HepG2 (cell line): ENCODE results near the gene FGF21. TPM values are rescaled to one million over a fixed set of nuclear protein-coding genes. Genes with fewer than 3 reads are reported as not detected.
A peak's percentile ranks its signal among the peaks of the same experiment; 100 is the strongest.

Experiments used
- ATF1 ChIP-seq: IDR thresholded peaks from 2 replicates; pipeline ENCODE4 v1.6.1; 2016; ENCODE audit warnings: mild to moderate bottlenecking, control low read depth
- CHD4 ChIP-seq: fragments of 200-600 bp; sonication (generic); IDR thresholded peaks from 2 replicates; pipeline ENCODE4 v1.7.0; 2017; ENCODE audit warnings: mild to moderate bottlenecking, low read length, borderline replicate concordance
- ERF ChIP-seq: IDR thresholded peaks from 2 replicates; pipeline ENCODE4 v1.6.1; 2018; ENCODE audit warnings: missing biosample characterization, missing genetic modification reagents
- HNF4G ChIP-seq, 2 experiments: sonication (generic) in 1 of 2; formaldehyde crosslinking in 1 of 2; IDR thresholded peaks; 2 replicates each; pipeline versions ENCODE4 v1.4.0 to v1.6.1; 2011 to 2020; ENCODE audit warnings: borderline replicate concordance in 2 of 2, low read depth in 2 of 2, mild to moderate bottlenecking in 2 of 2, low read length in 1 of 2, missing genetic modification reagents in 1 of 2, moderate library complexity in 1 of 2
- IKZF1 ChIP-seq: fragments of 450-650 bp; IDR thresholded peaks from 2 replicates; pipeline ENCODE4 v1.7.1; 2016
- IRX3 ChIP-seq: sonication (generic); formaldehyde crosslinking; IDR thresholded peaks from 2 replicates; pipeline ENCODE4 v1.8.1; 2023; ENCODE audit warnings: mild to moderate bottlenecking, low read depth, missing genetic modification reagents, borderline replicate concordance
- KDM5A ChIP-seq: fragments of 200-600 bp; sonication (generic); IDR thresholded peaks from 2 replicates; pipeline ENCODE4 v1.7.0; 2018; ENCODE audit warnings: antibody characterized with exemption, mild to moderate bottlenecking, low read length, borderline replicate concordance
- KDM5B ChIP-seq: sonication (generic); formaldehyde crosslinking; IDR thresholded peaks from 2 replicates; pipeline ENCODE4 v1.4.0; 2020; ENCODE audit warnings: missing genetic modification reagents, mild to moderate bottlenecking, borderline replicate concordance
- MTA1 ChIP-seq: sonication (generic); formaldehyde crosslinking; IDR thresholded peaks from 2 replicates; pipeline ENCODE4 v1.4.0; 2020; ENCODE audit warnings: missing genetic modification reagents, mild to moderate bottlenecking, borderline replicate concordance
- NR2F1 ChIP-seq, 2 experiments: fragments of 450-650 bp in 1 of 2; formaldehyde crosslinking in 1 of 2; IDR thresholded peaks; 2 replicates each; pipeline versions ENCODE4 v1.5.0 to v1.6.1; 2016 to 2020; ENCODE audit warnings: mild to moderate bottlenecking in 1 of 2, missing compliant biosample characterization in 1 of 2, missing genetic modification reagents in 1 of 2, moderate library complexity in 1 of 2
- NR2F2 ChIP-seq: IDR thresholded peaks from 2 replicates; pipeline ENCODE4 v1.6.1; 2012; ENCODE audit warnings: low read depth, inconsistent platforms, borderline replicate concordance
- SNAI1 ChIP-seq: sonication (generic); formaldehyde crosslinking; IDR thresholded peaks from 2 replicates; pipeline ENCODE4 v1.5.0; 2020; ENCODE audit warnings: mild to moderate bottlenecking, missing genetic modification reagents, borderline replicate concordance
- SP1 ChIP-seq, 2 experiments: fragments of 450-650 bp in 1 of 2; sonication (generic) in 1 of 2; formaldehyde crosslinking in 1 of 2; IDR thresholded peaks; 2 replicates each; pipeline versions ENCODE4 v1.4.0 to v1.6.1; 2016 to 2020; ENCODE audit warnings: missing genetic modification reagents in 1 of 2
- ZBTB42 ChIP-seq: sonication (generic); formaldehyde crosslinking; IDR thresholded peaks from 2 replicates; pipeline ENCODE4 v1.5.0; 2020; ENCODE audit warnings: mild to moderate bottlenecking, missing genetic modification reagents
- ZFAT ChIP-seq: sonication (generic); formaldehyde crosslinking; conservative IDR thresholded peaks from 2 replicates; pipeline ENCODE4 v1.8.1; 2023; ENCODE audit warnings: missing genetic modification reagents, inconsistent platforms
- ZFY ChIP-seq: sonication (generic); formaldehyde crosslinking; IDR thresholded peaks from 2 replicates; pipeline ENCODE4 v1.4.0; 2020; ENCODE audit warnings: missing genetic modification reagents
- ZFYVE20 ChIP-seq: sonication (generic); formaldehyde crosslinking; IDR thresholded peaks from 2 replicates; pipeline ENCODE4 v1.8.0; 2023; ENCODE audit warnings: low read depth, mild to moderate bottlenecking, moderate library complexity, missing genetic modification reagents, borderline replicate concordance
- ZNF138 ChIP-seq: sonication (generic); formaldehyde crosslinking; IDR thresholded peaks from 2 replicates; pipeline ENCODE4 v1.5.0; 2020; ENCODE audit warnings: mild to moderate bottlenecking, low read depth, missing genetic modification reagents
- ZNF205 ChIP-seq: IDR thresholded peaks from 2 replicates; pipeline ENCODE4 v1.6.1; 2018; ENCODE audit warnings: missing biosample characterization, missing genetic modification reagents
- ZNF263 ChIP-seq: sonication (generic); formaldehyde crosslinking; IDR thresholded peaks from 2 replicates; pipeline ENCODE4 v1.4.0; 2020; ENCODE audit warnings: missing genetic modification reagents
- ZNF33A ChIP-seq: sonication (generic); formaldehyde crosslinking; IDR thresholded peaks from 2 replicates; pipeline ENCODE4 v1.5.1; 2020; ENCODE audit warnings: missing genetic modification reagents, mild to moderate bottlenecking, moderate library complexity, borderline replicate concordance
- ZNF572 ChIP-seq: sonication (generic); formaldehyde crosslinking; IDR thresholded peaks from 2 replicates; pipeline ENCODE4 v1.5.1; 2020; ENCODE audit warnings: mild to moderate bottlenecking, missing genetic modification reagents
- ZNF598 ChIP-seq: sonication (generic); formaldehyde crosslinking; IDR thresholded peaks from 2 replicates; pipeline ENCODE4 v1.5.1; 2020; ENCODE audit warnings: mild to moderate bottlenecking, missing genetic modification reagents, borderline replicate concordance
- ZNF607 ChIP-seq: sonication (generic); formaldehyde crosslinking; IDR thresholded peaks from 2 replicates; pipeline ENCODE4 v1.5.1; 2020; ENCODE audit warnings: missing genetic modification reagents, mild to moderate bottlenecking, borderline replicate concordance
- ZNF670 ChIP-seq: sonication (generic); formaldehyde crosslinking; IDR thresholded peaks from 2 replicates; pipeline ENCODE4 v1.8.0; 2022; ENCODE audit warnings: mild to moderate bottlenecking, missing genetic modification reagents, borderline replicate concordance
- ZNF83 ChIP-seq: sonication (generic); formaldehyde crosslinking; IDR thresholded peaks from 2 replicates; pipeline ENCODE4 v1.4.0; 2020; ENCODE audit warnings: missing genetic modification reagents, mild to moderate bottlenecking, borderline replicate concordance
- ZNF891 ChIP-seq: sonication (generic); formaldehyde crosslinking; IDR thresholded peaks from 2 replicates; pipeline ENCODE4 v1.5.0; 2020; ENCODE audit warnings: mild to moderate bottlenecking, missing genetic modification reagents
- polyA plus RNA-seq, 8 experiments: library from polyadenylated mRNA; depleted of rRNA in 3 of 8; stranded (reverse) in 7 of 8; unstranded in 1 of 8; fragments of >200 nt; fragmentation: Illumina TruSeq in 4 of 8; extraction: Trizol in 4 of 8; gene quantifications; 2 replicates each; pipeline versions ENCODE4 v1.2.1 to v1.2.3, GENCODE V29; 2011 to 2016; ENCODE audit warnings: low read depth in 4 of 8, missing spikeins in 1 of 8, mixed read lengths in 1 of 8; ENCODE audit not compliant: insufficient read depth in 1 of 8
- total RNA-seq, 5 experiments: library from RNA; depleted of rRNA; stranded (reverse); fragments of >200 nt; fragmentation: Illumina TruSeq; extraction: Trizol; gene quantifications; 2 replicates each; pipeline ENCODE4 v1.2.3, GENCODE V29; 2016; ENCODE audit warnings: low read depth in 1 of 5
- TF ChIP-seq, protein P1 (sequence below): sonication (generic); formaldehyde crosslinking; IDR thresholded peaks from 2 replicates; pipeline ENCODE4 v1.5.0; 2020; ENCODE audit warnings: mild to moderate bottlenecking, missing genetic modification reagents, moderate library complexity
- TF ChIP-seq, protein P2 (sequence below): IDR thresholded peaks from 2 replicates; pipeline ENCODE4 v1.6.1; 2012; ENCODE audit warnings: inconsistent platforms

FGF21 gene
- total and polyA plus RNA-seq, 2 of the 13 experiments (the other 11 are each of a cell fraction or from before 2014, with no cell fraction given): 0.17 TPM; not detected in 1

DNA sequence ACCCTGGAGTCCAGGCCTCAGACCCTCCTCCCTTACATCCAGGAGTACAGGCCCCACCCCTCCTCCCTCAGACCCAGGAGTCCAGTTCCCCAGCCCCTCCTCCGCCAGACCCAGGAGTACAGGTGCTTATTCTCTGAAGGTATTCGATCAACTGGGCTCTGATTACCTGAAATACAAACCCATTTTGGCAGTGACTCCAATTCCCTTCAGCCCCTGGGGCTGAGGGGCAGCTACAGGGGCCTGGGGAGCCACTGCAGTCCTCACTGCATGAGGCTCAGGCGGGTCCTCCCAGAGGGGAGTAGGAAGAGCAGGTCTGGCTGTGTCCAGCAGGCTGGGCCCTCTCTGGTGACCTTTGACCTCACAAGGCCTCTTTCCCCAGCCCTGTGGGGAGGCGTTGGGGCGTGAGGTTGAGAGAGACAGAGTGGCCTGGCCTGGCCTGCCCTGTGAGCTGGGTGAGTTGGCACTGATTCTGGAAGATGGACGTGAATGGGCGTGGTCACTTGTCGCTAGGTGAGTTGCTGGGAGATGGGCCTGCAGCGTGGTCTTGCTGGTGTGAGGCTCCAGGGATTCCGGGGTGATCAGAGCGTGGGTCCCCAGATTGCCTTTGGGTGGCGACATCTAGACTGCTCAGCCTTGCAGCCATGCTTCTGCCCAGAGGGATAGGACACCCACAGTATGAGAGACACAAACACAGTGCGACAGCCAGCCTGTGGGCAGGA lies 52.4 kb downstream of the FGF21 start (continued):
- TF ChIP-seq ZNF598: no peak
- peak; percentile 73 to 79 for TF ChIP-seq NR2F1 (CRISPR knock-in tag; IDR thresholded peaks at IDR 0.05)
- TF ChIP-seq HNF4G (IDR thresholded peaks at IDR 0.05; ENCODE audit: borderline replicate concordance, low read depth, low read length): peak; percentile 18; the same call in 1 of the 2 replicates
- 0 out of 2 replicates have a peak, but pooled peaks have one; percentile 12 for TF ChIP-seq HNF4G (CRISPR knock-in tag; IDR thresholded peaks at IDR 0.05; ENCODE audit: borderline replicate concordance, low read depth)
- no peak; the same call in 1 of the 2 replicates for TF ChIP-seq ZNF891
- TF ChIP-seq ZNF205 (CRISPR knock-in tag): no peak
- TF ChIP-seq ZFYVE20 (CRISPR knock-in tag): 0 out of 2 replicates have a peak, but pooled peaks have one; percentile 19
- TF ChIP-seq CHD4: no peak
- TF ChIP-seq ZFAT (CRISPR knock-in tag): no peak
- TF ChIP-seq ZBTB42 (CRISPR knock-in tag): peak; percentile 59
- TF ChIP-seq ZNF33A (CRISPR knock-in tag): 0 out of 2 replicates have a peak, but pooled peaks have one; percentile 81
- peak; percentile 63 for TF ChIP-seq KDM5B (CRISPR knock-in tag)
- TF ChIP-seq ZNF572: peak; percentile 71; the same call in 1 of the 2 replicates
- TF ChIP-seq ATF1 (CRISPR knock-in tag): no peak
- TF ChIP-seq ZNF83 (CRISPR knock-in tag): no peak
- TF ChIP-seq, protein P1, sequence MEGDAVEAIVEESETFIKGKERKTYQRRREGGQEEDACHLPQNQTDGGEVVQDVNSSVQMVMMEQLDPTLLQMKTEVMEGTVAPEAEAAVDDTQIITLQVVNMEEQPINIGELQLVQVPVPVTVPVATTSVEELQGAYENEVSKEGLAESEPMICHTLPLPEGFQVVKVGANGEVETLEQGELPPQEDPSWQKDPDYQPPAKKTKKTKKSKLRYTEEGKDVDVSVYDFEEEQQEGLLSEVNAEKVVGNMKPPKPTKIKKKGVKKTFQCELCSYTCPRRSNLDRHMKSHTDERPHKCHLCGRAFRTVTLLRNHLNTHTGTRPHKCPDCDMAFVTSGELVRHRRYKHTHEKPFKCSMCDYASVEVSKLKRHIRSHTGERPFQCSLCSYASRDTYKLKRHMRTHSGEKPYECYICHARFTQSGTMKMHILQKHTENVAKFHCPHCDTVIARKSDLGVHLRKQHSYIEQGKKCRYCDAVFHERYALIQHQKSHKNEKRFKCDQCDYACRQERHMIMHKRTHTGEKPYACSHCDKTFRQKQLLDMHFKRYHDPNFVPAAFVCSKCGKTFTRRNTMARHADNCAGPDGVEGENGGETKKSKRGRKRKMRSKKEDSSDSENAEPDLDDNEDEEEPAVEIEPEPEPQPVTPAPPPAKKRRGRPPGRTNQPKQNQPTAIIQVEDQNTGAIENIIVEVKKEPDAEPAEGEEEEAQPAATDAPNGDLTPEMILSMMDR (CRISPR knock-in tag): peak; percentile 56; the same call in 1 of the 2 replicates
- TF ChIP-seq IRX3 (CRISPR knock-in tag): no peak
- peak; percentile 10; the same call in 1 of the 2 replicates for TF ChIP-seq ERF (CRISPR knock-in tag)
- peak; percentile 48; the same call in 1 of the 2 replicates for TF ChIP-seq ZNF607 (CRISPR knock-in tag)
- TF ChIP-seq ZNF263: no peak; the same call in none of the 2 replicates
- TF ChIP-seq, protein P2, sequence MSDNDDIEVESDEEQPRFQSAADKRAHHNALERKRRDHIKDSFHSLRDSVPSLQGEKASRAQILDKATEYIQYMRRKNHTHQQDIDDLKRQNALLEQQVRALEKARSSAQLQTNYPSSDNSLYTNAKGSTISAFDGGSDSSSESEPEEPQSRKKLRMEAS: peak; percentile 19; the same call in 1 of the 2 replicates
- peak; percentile 92 for TF ChIP-seq ZNF670 (CRISPR knock-in tag)
- 0 out of 2 replicates have a peak, but pooled peaks have one; percentile 9 for TF ChIP-seq MTA1 (CRISPR knock-in tag)
- TF ChIP-seq IKZF1: no peak
- 0 out of 2 replicates have a peak, but pooled peaks have one; percentile 60 for TF ChIP-seq KDM5A
- TF ChIP-seq SP1 (IDR thresholded peaks at IDR 0.05): no peak
- TF ChIP-seq SP1 (CRISPR knock-in tag; IDR thresholded peaks at IDR 0.05): 0 out of 2 replicates have a peak, but pooled peaks have one; percentile 31
- TF ChIP-seq ZNF138 (CRISPR knock-in tag): no peak
- peak; percentile 49; the same call in 1 of the 2 replicates for TF ChIP-seq NR2F2
- peak; percentile 63 for TF ChIP-seq ZFY (CRISPR knock-in tag)
- peak; percentile 89 for TF ChIP-seq SNAI1 (CRISPR knock-in tag)
